Endothelial cell (in vitro differentiated cells): ENCODE results near the gene MYRF. TPM values are rescaled to one million over a fixed set of nuclear protein-coding genes. Genes with fewer than 3 reads are reported as not detected.

Experiments
- DNase-seq: peaks from one replicate; pipeline ENCODE4 v3.0.0; 2021; ENCODE audit warnings: low spot score
- H3K27ac Mint-ChIP-seq: one replicate; pipeline ENCODE4 v1.8.0; 2021; ENCODE audit warnings: mixed read lengths, inconsistent platforms; ENCODE audit not compliant: unreplicated experiment
- H3K27me3 Mint-ChIP-seq: one replicate; pipeline ENCODE4 v1.8.0; 2021; ENCODE audit warnings: mild to moderate bottlenecking, moderate library complexity, mixed read lengths, inconsistent platforms; ENCODE audit not compliant: unreplicated experiment
- H3K36me3 Mint-ChIP-seq: one replicate; pipeline ENCODE4 v1.8.0; 2021; ENCODE audit warnings: mild to moderate bottlenecking, low read depth, mixed read lengths, inconsistent platforms; ENCODE audit not compliant: unreplicated experiment
- H3K4me1 Mint-ChIP-seq: one replicate; pipeline ENCODE4 v1.8.0; 2021; ENCODE audit warnings: mild to moderate bottlenecking, mixed read lengths, inconsistent platforms; ENCODE audit not compliant: unreplicated experiment
- H3K4me3 Mint-ChIP-seq: one replicate; pipeline ENCODE4 v1.8.0; 2021; ENCODE audit warnings: mild to moderate bottlenecking, mixed read lengths, inconsistent platforms; ENCODE audit not compliant: unreplicated experiment
- H3K9me3 Mint-ChIP-seq: one replicate; pipeline ENCODE4 v1.8.0; 2021; ENCODE audit warnings: mixed read lengths, inconsistent platforms; ENCODE audit not compliant: unreplicated experiment
- CTCF ChIP-seq: fragments of 200-600 bp; sonication (generic); IDR thresholded peaks from one replicate; pipeline ENCODE4 v1.5.0; 2021; ENCODE audit warnings: antibody characterized with exemption; ENCODE audit not compliant: unreplicated experiment
- total RNA-seq: library from RNA; stranded (reverse); fragmentation: NEBNext Ultra II Directional; extraction: Animal tissue kit (Norgen Biotek cat#: 25700); gene quantifications from one replicate; pipeline ENCODE4 v1.2.1, GENCODE V29; 2021; ENCODE audit not compliant: unreplicated experiment

The MYRF gene
- total RNA-seq, 1 donor from 2014 or later: 1.5 TPM

GRCh38 chr11:61760946-61761345 lies 8.5 kb downstream of the MYRF start:
- Mint-ChIP-seq H3K9me3 (no peaks in the 10 kb centered on the region), H3K4me1 (peaks cover 7% of the 10 kb centered on the region), H3K27me3 (peaks cover 14% of the 10 kb centered on the region), H3K27ac (no peak overlapping the region), H3K4me3 (no peak overlapping the region), H3K36me3 (no peaks in the 10 kb centered on the region)
- no peak for DNase-seq
- no peak for TF ChIP-seq CTCF

GRCh38 chr11:61761440-61762222 lies 9.2 kb downstream of the MYRF start:
- H3K4me1 Mint-ChIP-seq: peaks cover under 1% of the 10 kb centered on the region
- no peaks in the 10 kb centered on the region for H3K36me3 Mint-ChIP-seq
- peaks cover 17% of the 10 kb centered on the region for H3K27me3 Mint-ChIP-seq
- no peak overlapping the region for H3K4me3 Mint-ChIP-seq
- H3K9me3 Mint-ChIP-seq: no peaks in the 10 kb centered on the region
- TF ChIP-seq CTCF: no peak
- no peak for DNase-seq
- H3K27ac Mint-ChIP-seq: peak overlapping the region; percentile 37

- Mint-ChIP-seq H3K27ac (no peak overlapping the region), H3K27me3 (peaks cover 15% of the 10 kb centered on the region), H3K4me1 (no peaks in the 10 kb centered on the region), H3K9me3 (no peaks in the 10 kb centered on the region), H3K4me3 (no peak overlapping the region), H3K36me3 (no peaks in the 10 kb centered on the region)
- TF ChIP-seq CTCF: no peak
- DNase-seq: no peak
Observed at GRCh38 chr11:61762223-61762615, 9.8 kb downstream of the MYRF start.

- H3K4me1 Mint-ChIP-seq: no peaks in the 10 kb centered on the region
- no peak overlapping the region for H3K4me3 Mint-ChIP-seq
- no peak for TF ChIP-seq CTCF
Observed at GRCh38 chr11:61762798-61763197, 10.4 kb downstream of the MYRF start.

GRCh38 chr11:61763930-61764605 lies 11.6 kb downstream of the MYRF start:
- Mint-ChIP-seq H3K9me3 (no peaks in the 10 kb centered on the region), H3K4me1 (no peaks in the 10 kb centered on the region), H3K27me3 (peaks cover 17% of the 10 kb centered on the region), H3K27ac (no peak overlapping the region), H3K4me3 (no peak overlapping the region), H3K36me3 (no peaks in the 10 kb centered on the region)
- no peak for DNase-seq
- no peak for TF ChIP-seq CTCF

More at GRCh38 chr11:61762798-61763197, 10.4 kb downstream of the MYRF start:
- Mint-ChIP-seq H3K27me3 (peaks cover 17% of the 10 kb centered on the region), H3K36me3 (no peaks in the 10 kb centered on the region), H3K27ac (no peak overlapping the region), H3K9me3 (no peaks in the 10 kb centered on the region)
- DNase-seq: no peak
